CD4-positive, alpha-beta T cell treated with Interleukin-2 at 100 ng/mL for 4 hours (primary cell): Measurements from ENCODE around the gene PRKCE.

Source experiments
- DNase-seq: peaks from one replicate; pipeline ENCODE4 v3.0.0-alpha.2; 2020; ENCODE audit warnings: low spot score

PRKCE gene

GRCh38 chr2:45780541-45781463, 129.3 kb downstream of the PRKCE start:
- DNase-seq: no peak

DNA sequence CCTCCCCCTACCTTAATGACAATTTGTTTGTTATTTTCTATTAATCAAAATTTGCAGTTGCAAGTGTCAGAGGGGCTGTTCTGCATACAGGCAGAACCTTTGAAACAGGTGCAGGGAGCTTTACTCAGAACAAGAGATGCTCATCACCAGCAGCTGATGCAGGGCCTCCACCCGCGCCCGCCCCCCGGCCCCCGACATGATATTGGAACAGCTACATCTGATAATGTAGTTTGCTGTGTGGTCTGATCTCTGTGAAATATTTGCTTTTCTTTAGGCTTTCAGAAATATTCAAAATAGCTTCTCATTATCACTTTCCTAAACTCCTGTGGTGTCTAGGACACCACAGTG, 130.0 kb downstream of the PRKCE start:
- no peak for DNase-seq

- no peak for DNase-seq
Observed at GRCh38 chr2:45782436-45782835, 131.0 kb downstream of the PRKCE start.

- no peak for DNase-seq
Observed at GRCh38 chr2:45782986-45783385, 131.5 kb downstream of the PRKCE start.

GRCh38 chr2:45786030-45786835, 134.8 kb downstream of the PRKCE start:
- DNase-seq: no peak

GRCh38 chr2:45786836-45787357, 135.4 kb downstream of the PRKCE start:
- DNase-seq: no peak

DNA sequence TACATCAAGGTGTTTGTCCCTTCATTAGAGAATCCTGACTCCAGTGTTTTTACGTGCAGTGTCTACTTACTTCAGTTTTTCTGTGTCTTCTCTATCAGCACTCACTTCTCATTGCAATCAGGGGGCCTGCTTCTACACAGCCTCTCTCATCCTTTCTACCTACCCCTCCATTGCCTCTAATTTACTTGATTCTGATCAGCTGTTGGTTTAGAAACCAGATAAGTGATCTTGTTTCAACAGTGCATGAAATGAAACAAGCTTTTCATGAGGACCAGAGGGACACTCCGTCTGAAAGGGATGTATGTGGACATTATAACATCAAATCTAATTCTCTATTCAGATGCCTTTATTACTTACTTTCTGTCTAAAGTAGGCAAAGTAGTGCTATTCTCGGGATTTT, 136.9 kb downstream of the PRKCE start:
- no peak for DNase-seq

DNA sequence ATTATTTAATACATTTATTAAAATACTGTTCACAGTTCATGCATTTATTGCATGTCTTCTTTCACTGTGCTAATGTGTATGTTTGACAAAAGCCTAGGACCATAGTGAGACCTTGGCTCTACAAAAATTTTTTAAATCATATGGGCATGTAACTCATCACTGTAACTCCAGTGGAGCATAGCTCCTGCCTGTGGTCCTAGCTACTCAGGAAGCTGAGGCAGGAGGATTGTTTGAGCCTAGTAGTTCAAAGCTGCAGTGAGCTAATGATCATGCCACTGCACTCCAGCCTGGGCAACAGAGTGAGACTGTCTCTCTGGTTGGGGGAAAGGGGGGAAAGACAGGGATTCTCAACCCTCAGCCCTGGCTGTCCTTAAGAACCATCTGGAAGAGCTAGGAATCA, 137.8 kb downstream of the PRKCE start:
- DNase-seq: no peak

DNA sequence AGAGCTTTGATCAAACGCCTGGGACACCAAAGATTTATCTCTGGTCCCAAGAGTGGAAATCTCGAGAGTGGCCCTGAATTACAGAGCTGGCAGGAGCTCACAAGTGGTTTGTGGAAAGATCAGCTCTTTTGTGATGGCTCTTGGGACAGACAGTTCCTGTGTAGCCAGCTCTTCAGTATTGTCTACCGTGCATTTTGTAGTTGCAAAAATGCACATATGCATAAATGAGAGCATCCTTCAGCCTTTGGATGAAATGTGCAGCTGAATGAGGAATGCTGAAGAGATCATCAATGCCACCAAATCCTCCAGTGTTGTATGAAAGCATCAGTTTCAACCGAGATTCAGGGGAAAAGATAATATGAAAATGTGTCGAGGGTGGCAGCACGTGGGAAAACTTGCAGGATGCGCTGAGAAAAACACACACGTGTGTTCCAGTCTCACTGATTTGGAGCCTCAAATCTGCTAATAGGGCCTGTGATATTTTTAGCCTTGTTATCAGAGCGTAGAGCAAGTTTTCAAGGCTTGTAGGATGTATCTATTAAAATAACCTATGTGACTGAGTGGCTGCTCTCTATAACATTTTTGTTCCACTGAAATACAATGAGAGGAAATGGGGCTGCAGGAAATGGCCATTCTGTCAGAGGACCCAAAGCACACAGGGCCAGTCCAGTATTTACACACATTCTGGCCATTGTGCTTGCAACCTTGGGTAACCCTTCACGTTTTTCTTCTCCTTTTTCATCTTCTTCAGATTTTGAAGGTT, 138.7 kb downstream of the PRKCE start:
- no peak for DNase-seq

DNA sequence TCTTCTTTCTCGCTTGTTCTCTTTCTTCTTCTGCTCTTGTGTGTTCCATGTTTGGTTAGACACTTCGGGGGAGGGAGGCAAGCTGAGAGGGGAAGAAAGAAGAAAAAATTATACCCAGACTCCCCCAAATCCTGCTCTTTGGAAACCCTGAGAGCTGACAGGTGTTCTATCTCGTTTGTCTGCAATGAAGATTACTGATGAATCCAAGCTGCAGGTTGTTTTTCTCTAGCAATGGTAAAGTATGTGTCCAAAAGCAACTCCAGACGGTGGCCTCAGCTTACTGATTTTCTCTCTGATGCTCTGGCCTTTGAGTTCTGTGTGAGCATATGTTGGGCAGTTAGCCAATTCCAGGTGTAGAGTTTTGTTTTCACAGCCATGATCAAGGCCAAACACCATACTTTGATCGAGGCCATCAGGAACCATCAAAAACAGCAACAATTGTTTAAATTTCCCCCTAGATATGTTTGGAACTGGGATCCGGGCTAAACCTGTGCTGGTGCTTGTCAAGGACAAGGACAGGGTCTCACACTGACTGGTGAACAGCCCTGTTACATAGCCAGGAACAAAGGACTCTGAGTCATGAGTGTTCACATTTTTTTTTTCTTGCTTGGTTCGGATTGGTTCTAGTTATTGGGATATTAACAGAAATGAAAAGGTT, 142.0 kb downstream of the PRKCE start:
- no peak for DNase-seq

DNA sequence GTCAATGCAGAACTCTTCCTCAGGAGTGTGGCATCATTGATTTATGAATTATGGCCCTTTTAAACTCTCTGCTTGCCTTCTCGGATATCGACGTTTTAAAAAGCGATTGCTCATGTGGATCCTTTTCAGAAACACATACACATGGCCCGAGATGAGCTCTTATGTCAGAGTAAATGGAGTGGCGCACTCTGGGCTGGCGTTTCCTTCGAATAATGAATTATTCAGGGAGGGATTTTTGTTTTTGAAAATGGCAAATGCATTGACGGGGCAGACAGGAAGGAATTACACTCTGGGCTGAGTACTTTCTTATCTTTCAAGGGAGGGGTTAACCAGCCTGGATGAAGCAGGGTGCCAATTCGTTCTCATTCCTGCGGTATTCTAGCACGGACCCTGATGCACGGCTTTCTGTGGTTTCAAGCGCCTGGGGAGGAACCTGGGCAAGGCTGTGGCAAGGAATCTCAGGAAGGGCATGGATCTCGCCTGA, 142.7 kb downstream of the PRKCE start:
- DNase-seq: no peak

- DNase-seq: no peak
Observed at GRCh38 chr2:45796500-45796899, 145.0 kb downstream of the PRKCE start.

GRCh38 chr2:45797451-45798230, 146.2 kb downstream of the PRKCE start:
- DNase-seq: no peak

GRCh38 chr2:45799679-45800381, 148.4 kb downstream of the PRKCE start:
- DNase-seq: no peak

GRCh38 chr2:45802499-45803138, 151.1 kb downstream of the PRKCE start:
- DNase-seq: no peak

- DNase-seq: no peak
Observed at GRCh38 chr2:45804987-45805755, 153.7 kb downstream of the PRKCE start.

GRCh38 chr2:45806563-45807358, 155.3 kb downstream of the PRKCE start:
- DNase-seq: no peak

GRCh38 chr2:45808294-45808800, 156.9 kb downstream of the PRKCE start:
- no peak for DNase-seq
